NCI-H510A (cell line): Measurements from ENCODE around the gene DCBLD1.
"Not testable (repeated sequence)": the region's sequence is repeated elsewhere in the genome, so short reads cannot be mapped to it uniquely, and the experiment has no call there.

ENCODE experiments used
- DNase-seq: peaks from one replicate; lab custom pipeline; 2025; lab: John Stamatoyannopoulos, UW

DCBLD1 gene

GRCh38 chr6:117482240-117483003 lies at the start of gene DCBLD1:
TSS of gene DCBLD1 (plus strand) at chr6:117482674. CDS start at chr6:117482782, 108 bp downstream.
- peak; percentile 70 for DNase-seq

GRCh38 chr6:117440706-117441525 lies 41.6 kb upstream of the DCBLD1 start:
- no peak for DNase-seq

- no peak for DNase-seq
Measured at GRCh38 chr6:117441824-117442264, 40.6 kb upstream of the DCBLD1 start.

- not testable (repeated sequence) for DNase-seq
Measured at GRCh38 chr6:117442313-117442712, 40.2 kb upstream of the DCBLD1 start.

- DNase-seq, result no peak
Measured at GRCh38 chr6:117444600-117444999, 37.9 kb upstream of the DCBLD1 start.

GRCh38 chr6:117446861-117447260 lies 35.6 kb upstream of the DCBLD1 start:
- DNase-seq, result no peak

GRCh38 chr6:117448011-117448410 lies 34.5 kb upstream of the DCBLD1 start:
- DNase-seq, result no peak

- no peak for DNase-seq
Measured at GRCh38 chr6:117448732-117449485, 33.6 kb upstream of the DCBLD1 start.

- no peak for DNase-seq
Measured at GRCh38 chr6:117449549-117450439, 32.7 kb upstream of the DCBLD1 start.

- no peak for DNase-seq
Measured at GRCh38 chr6:117451671-117452070, 30.8 kb upstream of the DCBLD1 start.

GRCh38 chr6:117456250-117456649 lies 26.2 kb upstream of the DCBLD1 start:
- DNase-seq, result no peak

GRCh38 chr6:117456998-117457397 lies 25.5 kb upstream of the DCBLD1 start:
- no peak for DNase-seq

- no peak for DNase-seq
Measured at GRCh38 chr6:117459204-117459944, 23.1 kb upstream of the DCBLD1 start.

- no peak for DNase-seq
Measured at GRCh38 chr6:117463762-117464665, 18.5 kb upstream of the DCBLD1 start.

- no peak for DNase-seq
Measured at GRCh38 chr6:117464700-117465099, 17.8 kb upstream of the DCBLD1 start.

- no peak for DNase-seq
Measured at GRCh38 chr6:117465691-117466090, 16.8 kb upstream of the DCBLD1 start.

GRCh38 chr6:117467876-117468275 lies 14.6 kb upstream of the DCBLD1 start:
- no peak for DNase-seq

GRCh38 chr6:117468527-117468926 lies 13.9 kb upstream of the DCBLD1 start:
- not testable (repeated sequence) for DNase-seq

GRCh38 chr6:117469356-117469755 lies 13.1 kb upstream of the DCBLD1 start:
- no peak for DNase-seq

GRCh38 chr6:117469791-117470190 lies 12.7 kb upstream of the DCBLD1 start:
- no peak for DNase-seq
